OCI-LY1 (cell line): ENCODE measurements around the gene VGF.

Source experiments
- H2AFZ ChIP-seq: fragments of 200-600 bp; sonication (generic), shearing (Covaris generic); 2 replicates; pipeline ENCODE4 v1.6.0; 2014; ENCODE audit warnings: antibody characterized with exemption, mild to moderate bottlenecking, low read length
- H3F3A ChIP-seq: fragments of 200-600 bp; sonication (generic), shearing (Covaris generic); 2 replicates; pipeline ENCODE4 v1.6.0; 2014; ENCODE audit warnings: mild to moderate bottlenecking, antibody characterized with exemption, low read length, moderate library complexity; ENCODE audit not compliant: insufficient read depth
- H3K27ac ChIP-seq: fragments of 200-600 bp; sonication (generic); 2 replicates; pipeline ENCODE4 v1.5.1; 2014; ENCODE audit warnings: low read length, mixed run types, mild to moderate bottlenecking, low read depth; ENCODE audit not compliant: poor library complexity, severe bottlenecking
- H3K27me3 ChIP-seq: fragments of 200-600 bp; sonication (generic); 2 replicates; pipeline ENCODE4 v1.6.0; 2014; ENCODE audit warnings: antibody characterized with exemption, mild to moderate bottlenecking, low read length, moderate library complexity; ENCODE audit not compliant: insufficient read depth
- H3K36me3 ChIP-seq: fragments of 200-600 bp; sonication (generic); 2 replicates; pipeline ENCODE4 v1.6.1; 2014; ENCODE audit warnings: mild to moderate bottlenecking, antibody characterized with exemption, low read length, moderate library complexity, mixed read lengths; ENCODE audit not compliant: insufficient read depth
- H3K4me1 ChIP-seq: fragments of 200-600 bp; sonication (generic); 2 replicates; pipeline ENCODE4 v1.5.1; 2014; ENCODE audit warnings: mild to moderate bottlenecking, low read length, moderate library complexity; ENCODE audit not compliant: insufficient read depth, severe bottlenecking
- H3K4me2 ChIP-seq: fragments of 200-600 bp; sonication (generic), shearing (Covaris generic); 2 replicates; pipeline ENCODE4 v1.6.1; 2014; ENCODE audit warnings: low read length
- H3K4me3 ChIP-seq: fragments of 200-600 bp; sonication (generic); 2 replicates; pipeline ENCODE4 v1.5.1; 2014; ENCODE audit warnings: low read length, low read depth, mild to moderate bottlenecking, mixed read lengths; ENCODE audit not compliant: poor library complexity, severe bottlenecking
- H3K79me2 ChIP-seq: fragments of 200-600 bp; shearing (Covaris generic); 2 replicates; pipeline ENCODE4 v1.6.1; 2016; ENCODE audit warnings: mixed run types, low read length, mixed read lengths; ENCODE audit not compliant: insufficient read depth
- H3K9ac ChIP-seq: fragments of 200-600 bp; sonication (generic), shearing (Covaris generic); 2 replicates; pipeline ENCODE4 v1.6.1; 2014; ENCODE audit warnings: mild to moderate bottlenecking, low read length, mixed read lengths
- H3K9me2 ChIP-seq: fragments of 200-600 bp; sonication (generic), shearing (Covaris generic); 2 replicates; pipeline ENCODE4 v1.6.1; 2014; ENCODE audit warnings: low read depth, mild to moderate bottlenecking, low read length, mixed read lengths
- H3K9me3 ChIP-seq: fragments of 200-600 bp; shearing (Covaris generic); 2 replicates; pipeline ENCODE4 v1.6.1; 2014; ENCODE audit warnings: low read length, mixed read lengths
- H4K20me1 ChIP-seq: fragments of 200-600 bp; sonication (generic), shearing (Covaris generic); 2 replicates; pipeline ENCODE4 v1.6.0; 2016; ENCODE audit warnings: mild to moderate bottlenecking, low read length; ENCODE audit not compliant: insufficient read depth
- EZH2 ChIP-seq: fragments of 200-600 bp; sonication (generic), shearing (Covaris generic); IDR thresholded peaks from 2 replicates; pipeline ENCODE4 v1.8.0; 2017; ENCODE audit warnings: borderline replicate concordance, mixed run types, mild to moderate bottlenecking, antibody characterized with exemption, low read length, moderate library complexity, mixed read lengths
- TF ChIP-seq, protein P1 (sequence below): fragments of 200-600 bp; sonication (generic), shearing (Covaris generic); IDR thresholded peaks from 2 replicates; pipeline ENCODE4 v1.5.1; 2017; ENCODE audit warnings: mild to moderate bottlenecking, antibody characterized with exemption, low read length, moderate library complexity, mixed read lengths

VGF gene

GRCh38 chr7:101172854-101173751 is 7.7 kb upstream of the VGF start:
- no peaks in the 10 kb centered on the region for H3F3A ChIP-seq
- no peak overlapping the region for H3K4me2 ChIP-seq
- no peak for TF ChIP-seq EZH2
- TF ChIP-seq, protein P1, sequence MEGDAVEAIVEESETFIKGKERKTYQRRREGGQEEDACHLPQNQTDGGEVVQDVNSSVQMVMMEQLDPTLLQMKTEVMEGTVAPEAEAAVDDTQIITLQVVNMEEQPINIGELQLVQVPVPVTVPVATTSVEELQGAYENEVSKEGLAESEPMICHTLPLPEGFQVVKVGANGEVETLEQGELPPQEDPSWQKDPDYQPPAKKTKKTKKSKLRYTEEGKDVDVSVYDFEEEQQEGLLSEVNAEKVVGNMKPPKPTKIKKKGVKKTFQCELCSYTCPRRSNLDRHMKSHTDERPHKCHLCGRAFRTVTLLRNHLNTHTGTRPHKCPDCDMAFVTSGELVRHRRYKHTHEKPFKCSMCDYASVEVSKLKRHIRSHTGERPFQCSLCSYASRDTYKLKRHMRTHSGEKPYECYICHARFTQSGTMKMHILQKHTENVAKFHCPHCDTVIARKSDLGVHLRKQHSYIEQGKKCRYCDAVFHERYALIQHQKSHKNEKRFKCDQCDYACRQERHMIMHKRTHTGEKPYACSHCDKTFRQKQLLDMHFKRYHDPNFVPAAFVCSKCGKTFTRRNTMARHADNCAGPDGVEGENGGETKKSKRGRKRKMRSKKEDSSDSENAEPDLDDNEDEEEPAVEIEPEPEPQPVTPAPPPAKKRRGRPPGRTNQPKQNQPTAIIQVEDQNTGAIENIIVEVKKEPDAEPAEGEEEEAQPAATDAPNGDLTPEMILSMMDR, result no peak
- H3K9ac ChIP-seq, result no peak overlapping the region
- no peaks in the 10 kb centered on the region for H3K9me2 ChIP-seq
- H3K9me3 ChIP-seq, result no peaks in the 10 kb centered on the region
- no peaks in the 10 kb centered on the region for H4K20me1 ChIP-seq
- H3K36me3 ChIP-seq, result no peaks in the 10 kb centered on the region
- H2AFZ ChIP-seq, result no peak overlapping the region
- no peak overlapping the region for H3K4me3 ChIP-seq
- H3K27me3 ChIP-seq, result peaks cover 18% of the 10 kb centered on the region
- no peak overlapping the region for H3K27ac ChIP-seq
- H3K4me1 ChIP-seq, result no peaks in the 10 kb centered on the region
- no peaks in the 10 kb centered on the region for H3K79me2 ChIP-seq

GRCh38 chr7:101172005-101172853 is 6.9 kb upstream of the VGF start:
- peaks cover 10% of the 10 kb centered on the region for H3K27me3 ChIP-seq
- no peak for TF ChIP-seq EZH2
- TF ChIP-seq, protein P1, result no peak
- no peaks in the 10 kb centered on the region for H3K79me2 ChIP-seq
- no peaks in the 10 kb centered on the region for H4K20me1 ChIP-seq
- no peaks in the 10 kb centered on the region for H3K36me3 ChIP-seq
- no peaks in the 10 kb centered on the region for H3K4me1 ChIP-seq
- H2AFZ ChIP-seq, result no peak overlapping the region
- H3K4me2 ChIP-seq, result no peak overlapping the region
- H3K9me2 ChIP-seq, result no peaks in the 10 kb centered on the region
- no peaks in the 10 kb centered on the region for H3K9me3 ChIP-seq
- no peak overlapping the region for H3K4me3 ChIP-seq
- H3K27ac ChIP-seq, result no peak overlapping the region
- H3F3A ChIP-seq, result no peaks in the 10 kb centered on the region
- no peak overlapping the region for H3K9ac ChIP-seq

DNA sequence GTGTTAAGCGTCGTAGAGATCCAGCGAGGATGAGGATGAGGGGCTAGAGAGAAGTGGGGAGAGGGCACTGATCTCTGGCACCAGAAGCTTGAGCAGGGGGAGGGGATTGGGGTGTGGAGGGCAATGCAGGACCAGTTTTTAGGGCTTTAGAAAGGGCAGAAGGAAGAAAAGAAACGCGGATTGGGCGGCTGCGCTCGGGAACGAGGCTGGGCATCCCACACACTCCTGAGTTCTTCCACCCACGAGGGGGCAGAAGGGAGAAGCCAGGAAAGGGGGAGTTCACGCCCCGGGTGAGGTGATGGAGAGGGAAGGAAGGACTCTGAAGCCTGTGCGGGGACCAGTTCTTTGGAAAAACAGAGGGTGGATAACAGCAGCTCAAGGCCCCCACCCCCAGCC is 6.1 kb upstream of the VGF start:
- Histone ChIP-seq H3K4me2 (no peak overlapping the region), H3K27ac (no peak overlapping the region), H3K79me2 (no peaks in the 10 kb centered on the region), H3K9ac (no peak overlapping the region), H3K9me3 (no peaks in the 10 kb centered on the region), H3K27me3 (peaks cover 10% of the 10 kb centered on the region), H2AFZ (no peak overlapping the region), H4K20me1 (no peaks in the 10 kb centered on the region), H3K4me1 (no peaks in the 10 kb centered on the region), H3K4me3 (no peak overlapping the region), H3K9me2 (no peaks in the 10 kb centered on the region), H3K36me3 (no peaks in the 10 kb centered on the region), H3F3A (no peaks in the 10 kb centered on the region)
- no peak for TF ChIP-seq EZH2
- TF ChIP-seq, protein P1, result 0 out of 2 replicates have a peak, but pooled peaks have one; percentile 7
